H1 (cell line): ENCODE data around the gene LCN15. TPM values are rescaled to one million over a fixed set of nuclear protein-coding genes. Genes with fewer than 3 reads are reported as not detected.

ENCODE experiments used
- CTCF ChIP-seq, 3 experiments: IDR thresholded peaks; 1 replicate in 2 of 3; 2 replicates in 1 of 3; pipeline versions ENCODE4 v1.5.1 to v1.6.1; 2011; ENCODE audit warnings: low read length in 3 of 3, mild to moderate bottlenecking in 3 of 3, inconsistent platforms in 2 of 3, low read depth in 1 of 3, moderate library complexity in 1 of 3; ENCODE audit not compliant: insufficient read depth in 1 of 3; ENCODE audit errors: control extremely low read depth in 1 of 3
- HDAC6 ChIP-seq: IDR thresholded peaks from one replicate; pipeline ENCODE4 v1.7.1; 2012; ENCODE audit warnings: low read depth, mild to moderate bottlenecking, inconsistent platforms, low read length, moderate library complexity
- RBBP5 ChIP-seq: IDR thresholded peaks from 2 replicates; pipeline ENCODE4 v1.7.1; 2012; ENCODE audit warnings: low read depth, mild to moderate bottlenecking, inconsistent platforms, low read length, moderate library complexity, borderline replicate concordance
- polyA plus RNA-seq, 7 experiments: library from polyadenylated mRNA; depleted of rRNA in 3 of 7; stranded (reverse) in 5 of 7; unstranded in 2 of 7; fragments of >200 nt in 5 of 7; fragments of 200-250 nt in 2 of 7; gene quantifications; 1 replicate in 5 of 7; 2 replicates in 1 of 7; 4 replicates in 1 of 7; pipeline versions ENCODE4 v1.2.1 to v1.2.3, GENCODE V29; 2011 to 2013; ENCODE audit warnings: missing spikeins in 2 of 7, mixed read lengths in 2 of 7
- total RNA-seq: library from RNA; stranded (reverse); fragmentation: NEBNext Ultra II Directional; extraction: Animal tissue kit (Norgen Biotek cat#: 25700); gene quantifications from 2 replicates; pipeline ENCODE4 v1.2.1, GENCODE V29; 2021

Gene LCN15
- total and polyA plus RNA-seq, 2 of the 8 experiments (the other 6 are each of a cell fraction or from before 2014, with no cell fraction given) = 0.08 to 0.47 TPM

GRCh38 chr9:136782452-136782851 is 18.1 kb upstream of the LCN15 start (continued):
- no peak for TF ChIP-seq RBBP5
- TF ChIP-seq HDAC6 = no peak
- no peak for TF ChIP-seq CTCF (IDR thresholded peaks at IDR 0.05; ENCODE audit: control extremely low read depth in 1 of 3, insufficient read depth in 1 of 3, low read depth in 1 of 3, low read length in 3 of 3)
